Measurements from ENCODE around the gene EDEM1. TPM values are rescaled to one million over a fixed set of nuclear protein-coding genes. Genes with fewer than 3 reads are reported as not detected.

Gene EDEM1
- total RNA-seq, 1 experiment from 2014 or later, result 22.4 TPM

GRCh38 chr3:5250467-5251195 is 63.1 kb downstream of the EDEM1 start:
- CTCF ChIA-PET, result no interaction called here
- H3K27ac Mint-ChIP-seq, result no peak overlapping the region
- H3K9me3 Mint-ChIP-seq, result peaks cover 26% of the 10 kb centered on the region
- no peaks in the 10 kb centered on the region for H3K4me1 Mint-ChIP-seq
- POLR2A ChIA-PET, result no interaction called here
- peaks cover 3% of the 10 kb centered on the region; the same call in 1 of the 2 replicates for H3K36me3 Mint-ChIP-seq
- DNase-seq (ENCODE audit: low spot score) (no peak), ATAC-seq (no peak; the same call in 1 of the 2 replicates)
- no peak overlapping the region for H3K4me3 Mint-ChIP-seq
- TF ChIP-seq TEAD4 (CRISPR knock-in tag; IDR thresholded peaks at IDR 0.05), result no peak
- TF ChIP-seq NFATC4 (CRISPR knock-in tag; IDR thresholded peaks at IDR 0.05), result no peak
- TF ChIP-seq AR (CRISPR knock-in tag; IDR thresholded peaks at IDR 0.05), result no peak
- no peak for TF ChIP-seq ETV6 (CRISPR knock-in tag; IDR thresholded peaks at IDR 0.05)
- no peak for TF ChIP-seq ZNF281 (CRISPR knock-in tag; IDR thresholded peaks at IDR 0.05)
- no peak for TF ChIP-seq NR3C1 (CRISPR knock-in tag; conservative IDR thresholded peaks at IDR 0.05; ENCODE audit: low read depth)
- no peak for TF ChIP-seq E2F5 (CRISPR knock-in tag; IDR thresholded peaks at IDR 0.05)
- TF ChIP-seq SMAD3 (CRISPR knock-in tag; IDR thresholded peaks at IDR 0.05; ENCODE audit: borderline replicate concordance), result no peak
- no peak for TF ChIP-seq JAZF1 (CRISPR knock-in tag; IDR thresholded peaks at IDR 0.05)
- H3K27me3 Mint-ChIP-seq (ENCODE audit: low read depth), result peaks cover 3% of the 10 kb centered on the region; the same call in 1 of the 2 replicates

- no peak for TF ChIP-seq ZSCAN18 (CRISPR knock-in tag; IDR thresholded peaks at IDR 0.05)
- no peak for TF ChIP-seq ZNF671 (CRISPR knock-in tag; IDR thresholded peaks at IDR 0.05)
- TF ChIP-seq ATF3 (CRISPR knock-in tag; conservative IDR thresholded peaks at IDR 0.05), result no peak
- TF ChIP-seq ARID4B (CRISPR knock-in tag; IDR thresholded peaks at IDR 0.05; ENCODE audit: borderline replicate concordance), result no peak
- no peak for TF ChIP-seq ZNF219 (CRISPR knock-in tag; IDR thresholded peaks at IDR 0.05; ENCODE audit: borderline replicate concordance)
- TF ChIP-seq JAZF1 (CRISPR knock-in tag; IDR thresholded peaks at IDR 0.05), result no peak
- no peak for TF ChIP-seq E2F4 (CRISPR knock-in tag; IDR thresholded peaks at IDR 0.05; ENCODE audit: borderline replicate concordance, low read depth)
- TF ChIP-seq NR3C1 (CRISPR knock-in tag; conservative IDR thresholded peaks at IDR 0.05; ENCODE audit: low read depth), result no peak
- peaks cover 7% of the 10 kb centered on the region; the same call in 1 of the 2 replicates for H3K27me3 Mint-ChIP-seq (ENCODE audit: low read depth)
- DNase-seq (ENCODE audit: low spot score), result no peak
- H3K4me3 Mint-ChIP-seq, result no peak overlapping the region
- H3K4me1 Mint-ChIP-seq, result 0 out of 2 replicates have a peak, but pooled peaks cover 3% of the 10 kb centered on the region
- H3K9me3 Mint-ChIP-seq, result peaks cover 25% of the 10 kb centered on the region
- H3K27ac Mint-ChIP-seq, result no peak overlapping the region
- ATAC-seq, result no peak
- POLR2A ChIA-PET, result no interaction called here
- H3K36me3 Mint-ChIP-seq, result peaks cover 2% of the 10 kb centered on the region; the same call in 1 of the 2 replicates
- CTCF ChIA-PET, result no interaction called here
Measured at GRCh38 chr3:5251196-5251583, 63.7 kb downstream of the EDEM1 start.

Data from WTC11 (cell line).